Transverse colon (tissue), 4 donors: Measurements from ENCODE around the gene CDC5L. TPM values are rescaled to one million over a fixed set of nuclear protein-coding genes. Genes with fewer than 3 reads are reported as not detected.

Experiments
- DNase-seq: peaks from one replicate; pipeline ENCODE4 v3.0.0-alpha.2; 2019
- H3K27ac ChIP-seq, 4 donors: fragments of 200-600 bp; sonication (generic); 2 replicates each; pipeline ENCODE4 v1.5.1; 2016 to 2018; ENCODE audit warnings: inconsistent platforms in 4 of 4
- H3K27me3 ChIP-seq: fragments of 200-600 bp; sonication (generic); 2 replicates; pipeline ENCODE4 v1.5.1; 2017; ENCODE audit warnings: inconsistent platforms
- H3K36me3 ChIP-seq, 4 donors: fragments of 200-600 bp; sonication (generic); 2 replicates each; pipeline ENCODE4 v1.5.1; 2017 to 2019; ENCODE audit warnings: inconsistent platforms in 4 of 4
- H3K4me1 ChIP-seq, 4 donors: fragments of 200-600 bp; sonication (generic); 2 replicates each; pipeline ENCODE4 v1.5.1; 2017 to 2020; ENCODE audit warnings: inconsistent platforms in 4 of 4
- H3K4me3 ChIP-seq, 4 donors: fragments of 200-600 bp; sonication (generic); 1 replicate in 1 of 4; 2 replicates in 3 of 4; pipeline versions ENCODE4 v1.5.1 to v1.6.1; 2017 to 2019; ENCODE audit warnings: inconsistent platforms in 4 of 4
- H3K9me3 ChIP-seq, 2 donors: fragments of 200-600 bp; sonication (generic); 2 replicates each; pipeline ENCODE4 v1.5.1; 2017 to 2019; ENCODE audit warnings: inconsistent platforms in 2 of 2
- CTCF ChIP-seq, 5 experiments: fragments of 200-600 bp in 3 of 5; fragments of 450-650 bp in 2 of 5; sonication (generic) in 3 of 5; IDR thresholded peaks; 1 replicate in 2 of 5; 2 replicates in 3 of 5; pipeline ENCODE4 v1.5.1; 2016 to 2017; ENCODE audit warnings: antibody characterized with exemption in 5 of 5, inconsistent platforms in 3 of 5, mild to moderate bottlenecking in 2 of 5, moderate library complexity in 1 of 5
- EP300 ChIP-seq: sonication (generic); formaldehyde crosslinking; IDR thresholded peaks from one replicate; pipeline ENCODE4 v1.6.1; 2017; ENCODE audit warnings: antibody characterized with exemption, low read depth
- POLR2A ChIP-seq: fragments of 450-650 bp; IDR thresholded peaks from one replicate; pipeline ENCODE4 v1.6.1; 2016; ENCODE audit warnings: antibody characterized with exemption, mild to moderate bottlenecking, moderate library complexity
- POLR2AphosphoS5 ChIP-seq, 3 donors: sonication (generic); formaldehyde crosslinking; IDR thresholded peaks; one replicate each; pipeline ENCODE4 v1.6.1; 2016; ENCODE audit warnings: antibody characterized with exemption in 3 of 3
- WGBS, 2 donors: methylation state at CpG; one replicate each; pipeline ENCODE4 v1.1.5; 2018; ENCODE audit warnings: low coverage in 1 of 2; 5-methylcytosine and 5-hydroxymethylcytosine counted together
- in situ Hi-C, 4 donors: fragments of 200-750 bp; cut with MboI; loops; one replicate each; pipeline versions ENCODE4 v1.15.0 to v1.15.1; 2017; ENCODE audit warnings: low sequenced_read_pairs in 3 of 4, low pct_ligation_motif_present in 1 of 4, low pct_unique_long_range_greater_than_20kb in 1 of 4
- intact Hi-C: fragments of 100-400 bp; cut with DNase I; formaldehyde crosslinking; loops from one replicate; pipeline ENCODE4 v1.15.1; 2023; ENCODE audit warnings: low total_unique reads
- total RNA-seq, 4 donors: library from RNA; depleted of rRNA; stranded (reverse); fragments of >200 nt; gene quantifications; one replicate each; pipeline ENCODE4 v1.1.0, GENCODE V29; 2016

CDC5L gene
- total RNA-seq, 4 donors from 2014 or later: 8.2 to 49.6 (median 15.2) TPM

GRCh38 chr6:44430326-44430725 is 42.8 kb downstream of the CDC5L start:
- in situ Hi-C loops: no loop called here
- Histone ChIP-seq H3K27me3 (no peaks in the 10 kb centered on the region), H3K27ac (no peak overlapping the region), H3K36me3 (peaks cover 0 to 29% (median 9%) of the 10 kb centered on the region in 4 donors), H3K4me1 (peaks cover 6 to 49% (median 24%) of the 10 kb centered on the region in 4 donors), H3K4me3 (no peak overlapping the region), H3K9me3 (no peaks in the 10 kb centered on the region)
- intact Hi-C loops: loop anchor here (5.0 kb wide), 1 partner anchor 492 kb away; no protein-coding TSS in a partner anchor
- TF ChIP-seq EP300 (no peak), CTCF (IDR thresholded peaks at IDR 0.05) (no peak), POLR2AphosphoS5 (IDR thresholded peaks at IDR 0.05) (no peak), POLR2A (no peak)
- 87% methylated on average over 2 of the region's 2 CpGs; no CpG with 5 or more reads in 1 of the 2 donors for WGBS, 2 donors
- no peak for DNase-seq

- TF ChIP-seq EP300: no peak
- TF ChIP-seq CTCF (IDR thresholded peaks at IDR 0.05): peak; percentile 69 to 80 (median 70)
- intact Hi-C loops: loop anchor here (5.0 kb wide), 1 partner anchor 491 kb away; no protein-coding TSS in a partner anchor
- H3K4me1 ChIP-seq: peaks cover 6 to 49% (median 24%) of the 10 kb centered on the region in 4 donors
- peak overlapping the region in 3 of 4 donors; percentile 5 to 59 (median 11) for H3K27ac ChIP-seq
- H3K9me3 ChIP-seq: no peaks in the 10 kb centered on the region
- peak; percentile 41 for DNase-seq
- in situ Hi-C loops: no loop called here
- H3K4me3 ChIP-seq: no peak overlapping the region
- peaks cover 0 to 21% (median 5%) of the 10 kb centered on the region in 4 donors for H3K36me3 ChIP-seq
- H3K27me3 ChIP-seq: no peaks in the 10 kb centered on the region
- WGBS, 2 donors: 63 to 73% methylated on average over 1 of the region's 1 CpG
Measured at GRCh38 chr6:44431118-44431725, 43.7 kb downstream of the CDC5L start.

- H3K9me3 ChIP-seq: no peaks in the 10 kb centered on the region
- 44 to 52% methylated on average over 2 of the region's 2 CpGs for WGBS, 2 donors
Measured at GRCh38 chr6:44432227-44432626, 44.7 kb downstream of the CDC5L start.

GRCh38 chr6:44432726-44433125 is 45.2 kb downstream of the CDC5L start:
- H3K36me3 ChIP-seq: peaks cover 0 to 10% (median 3%) of the 10 kb centered on the region in 4 donors

More at GRCh38 chr6:44432227-44432626, 44.7 kb downstream of the CDC5L start:
- peak overlapping the region; percentile 5 to 59 (median 13) for H3K27ac ChIP-seq
- H3K4me3 ChIP-seq: no peak overlapping the region
- H3K36me3 ChIP-seq: peaks cover 0 to 11% (median 5%) of the 10 kb centered on the region in 4 donors
- H3K27me3 ChIP-seq: no peaks in the 10 kb centered on the region
- DNase-seq: peak; percentile 31
- intact Hi-C loops (loop anchor here (5.0 kb wide), 1 partner anchor 490 kb away; no protein-coding TSS in a partner anchor), in situ Hi-C loops (no loop called here)
- H3K4me1 ChIP-seq: peaks cover 6 to 49% (median 24%) of the 10 kb centered on the region in 4 donors
- TF ChIP-seq POLR2AphosphoS5 (IDR thresholded peaks at IDR 0.05) (no peak), CTCF (IDR thresholded peaks at IDR 0.05) (no peak), EP300 (no peak), POLR2A (no peak)

More at GRCh38 chr6:44432726-44433125, 45.2 kb downstream of the CDC5L start:
- peaks cover 6 to 49% (median 24%) of the 10 kb centered on the region in 4 donors for H3K4me1 ChIP-seq
- no peaks in the 10 kb centered on the region for H3K27me3 ChIP-seq
- DNase-seq: no peak
- in situ Hi-C loops (no loop called here), intact Hi-C loops (loop anchor here (5.0 kb wide), 1 partner anchor 490 kb away; no protein-coding TSS in a partner anchor)
- WGBS, 2 donors: 67 to 74% methylated on average over 1 of the region's 1 CpG
- H3K9me3 ChIP-seq: no peaks in the 10 kb centered on the region
- H3K4me3 ChIP-seq: no peak overlapping the region
- TF ChIP-seq CTCF (IDR thresholded peaks at IDR 0.05) (no peak), POLR2AphosphoS5 (IDR thresholded peaks at IDR 0.05) (no peak), EP300 (no peak), POLR2A (no peak)
- H3K27ac ChIP-seq: peak overlapping the region; percentile 5 to 59 (median 13)
